ENCODE measurements around the gene ZDHHC14.

ZDHHC14 gene

DNA sequence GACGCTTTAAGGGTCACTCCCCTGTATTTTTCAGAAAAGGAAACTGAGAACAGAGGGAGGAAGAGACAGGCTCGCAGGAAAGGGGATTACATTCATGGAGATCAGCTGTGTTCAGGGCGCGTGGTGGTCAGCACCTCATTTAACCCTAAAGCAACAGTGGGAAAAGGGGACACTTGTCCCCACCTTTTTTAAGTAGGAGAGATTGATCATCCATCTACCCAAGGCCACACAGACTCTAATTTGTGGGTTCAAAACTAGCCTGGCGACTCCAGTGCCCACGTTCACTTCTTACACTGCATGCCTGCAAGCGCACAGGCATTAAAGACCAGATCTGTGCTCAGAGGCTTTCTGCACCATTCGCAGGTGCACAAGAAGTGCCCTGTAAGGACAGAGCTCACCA lies 274.1 kb downstream of the ZDHHC14 start:
- no peak for DNase-seq

DNA sequence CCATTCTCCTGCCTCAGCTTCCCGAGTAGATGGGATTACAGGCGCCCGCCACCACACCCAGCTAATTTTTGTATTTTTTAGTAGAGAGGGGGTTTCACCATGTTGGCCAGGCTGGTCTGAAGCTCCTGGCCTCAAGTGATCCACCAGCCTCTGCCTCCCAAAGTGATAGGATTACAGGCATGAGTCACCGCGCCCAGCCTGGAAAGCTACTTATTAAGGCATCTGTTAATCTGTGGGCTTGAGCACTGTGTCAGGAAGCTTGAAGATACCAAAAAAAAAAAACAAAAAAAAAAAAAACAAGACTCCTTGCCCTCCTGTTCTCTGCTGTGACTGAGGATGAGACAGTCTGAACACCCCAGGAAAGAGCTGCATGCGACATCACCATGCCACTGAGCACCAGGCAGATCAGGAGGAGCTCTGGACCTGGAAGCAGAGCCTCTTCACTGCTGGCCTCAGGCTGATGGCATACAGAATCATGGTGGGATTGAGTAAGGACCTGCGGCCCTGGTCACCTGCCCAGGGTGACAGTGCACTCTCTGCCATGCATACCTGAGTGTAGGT lies 275.5 kb downstream of the ZDHHC14 start:
- no peak for DNase-seq

DNA sequence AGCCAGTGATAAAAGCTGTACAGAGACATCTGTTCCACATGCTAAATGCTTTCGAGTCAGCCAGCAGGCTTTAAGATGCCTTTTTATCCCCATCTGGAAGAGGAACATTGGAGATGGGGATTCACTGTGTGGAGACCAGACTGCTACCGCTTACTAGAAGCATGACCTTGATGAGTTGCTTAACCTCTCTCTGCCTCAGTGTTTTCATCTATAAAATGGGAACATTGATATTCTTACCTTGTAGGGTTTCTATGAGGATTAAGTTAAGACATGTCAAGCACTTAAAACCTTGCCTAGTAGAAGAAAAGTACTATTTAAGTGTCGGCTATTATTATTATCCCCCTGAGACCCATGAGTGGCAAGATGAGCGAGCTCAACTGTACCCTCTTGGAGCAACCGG lies 276.8 kb downstream of the ZDHHC14 start:
- no peak for DNase-seq

DNA sequence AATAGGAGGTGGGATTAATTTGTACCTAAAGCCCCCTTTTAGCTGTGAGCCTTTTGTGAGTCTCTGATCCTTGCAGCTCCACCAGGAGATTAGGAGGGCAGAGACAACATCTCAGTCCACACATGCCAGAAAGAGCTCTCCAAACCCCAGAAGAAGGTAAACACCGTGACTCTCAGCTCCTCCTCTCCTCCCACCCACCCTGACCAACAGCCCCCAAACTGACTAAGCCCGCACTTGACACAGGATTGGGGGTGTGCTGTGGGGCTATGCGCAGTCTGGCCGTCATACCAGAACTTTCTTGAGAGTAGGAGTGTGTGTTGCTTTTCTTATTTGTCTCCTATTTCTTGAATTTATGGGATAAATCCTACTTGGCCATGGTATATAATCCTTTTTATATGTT lies 277.3 kb downstream of the ZDHHC14 start:
- DNase-seq = no peak

DNA sequence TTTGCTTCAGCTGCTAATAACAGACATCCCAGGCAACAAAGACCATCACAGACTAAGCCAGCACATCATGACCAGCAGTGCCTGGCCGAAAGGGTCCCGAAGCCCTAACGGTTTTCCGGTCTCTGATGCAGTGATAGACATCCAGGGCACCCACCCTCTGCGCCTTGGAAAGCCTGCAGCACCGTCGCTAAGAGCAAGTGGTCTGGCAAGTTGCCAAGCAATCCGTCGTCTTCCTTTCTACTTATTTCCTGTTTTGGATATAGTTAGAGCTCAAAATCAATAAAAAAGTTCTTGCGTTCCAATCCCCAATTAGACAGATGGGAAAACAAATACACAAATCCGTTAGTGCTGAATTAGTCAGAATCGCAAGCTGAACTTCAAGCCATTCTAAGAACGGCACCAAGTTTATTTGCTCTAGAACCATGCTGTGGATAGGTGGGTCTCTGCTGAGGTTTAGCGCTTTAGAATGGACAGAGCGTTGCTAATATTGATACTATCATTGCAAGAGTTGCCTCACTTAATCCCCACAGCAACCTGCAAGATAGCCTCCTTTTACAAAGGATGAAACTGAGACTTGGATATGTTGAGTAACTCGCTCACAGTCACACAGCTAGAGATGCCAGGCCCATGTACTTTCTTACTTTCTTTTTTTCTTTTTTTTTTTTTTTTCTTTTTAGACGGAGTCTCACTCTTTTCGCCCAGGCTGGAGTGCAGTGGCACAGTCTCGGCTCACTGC lies 278.7 kb downstream of the ZDHHC14 start:
- no peak for DNase-seq

DNA sequence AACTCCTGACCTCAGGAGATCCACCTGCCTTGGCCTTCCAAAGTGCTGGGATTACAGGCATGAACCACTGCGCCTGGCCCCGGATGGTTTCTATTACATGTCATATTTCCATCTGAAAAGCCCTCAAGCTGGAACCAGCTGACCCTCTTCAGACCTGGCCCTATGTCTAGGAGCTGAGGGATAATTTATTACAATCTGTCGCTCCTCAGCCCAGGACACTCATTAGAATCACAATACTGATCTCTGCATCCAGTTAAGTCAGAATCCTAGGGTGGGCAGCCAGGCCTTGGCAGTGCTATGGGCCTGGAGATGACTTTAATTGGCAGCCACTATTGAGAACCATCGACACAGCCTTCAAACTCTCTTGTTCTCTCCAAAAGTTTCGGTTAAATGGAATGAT lies 279.4 kb downstream of the ZDHHC14 start:
- DNase-seq = no peak

DNA sequence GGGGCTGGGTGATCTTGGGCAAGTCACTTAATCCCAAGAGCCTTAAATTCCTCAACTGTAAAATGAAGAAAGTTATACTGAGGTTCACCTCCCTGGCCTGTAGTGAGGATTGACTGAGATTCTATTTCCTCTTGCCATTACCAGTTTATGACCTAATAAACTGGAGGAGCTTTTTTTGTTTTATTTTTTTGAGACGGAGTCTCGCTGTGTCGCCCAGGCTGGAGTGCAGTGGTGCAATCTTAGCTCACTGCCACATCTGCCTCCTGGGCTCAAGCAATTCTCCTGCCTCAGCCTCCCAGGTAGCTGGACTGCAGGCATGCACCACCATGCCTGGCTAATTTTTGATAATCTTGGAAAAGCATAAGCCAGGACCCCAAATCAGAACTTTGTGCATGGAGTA lies 280.7 kb downstream of the ZDHHC14 start:
- DNase-seq = no peak

DNA sequence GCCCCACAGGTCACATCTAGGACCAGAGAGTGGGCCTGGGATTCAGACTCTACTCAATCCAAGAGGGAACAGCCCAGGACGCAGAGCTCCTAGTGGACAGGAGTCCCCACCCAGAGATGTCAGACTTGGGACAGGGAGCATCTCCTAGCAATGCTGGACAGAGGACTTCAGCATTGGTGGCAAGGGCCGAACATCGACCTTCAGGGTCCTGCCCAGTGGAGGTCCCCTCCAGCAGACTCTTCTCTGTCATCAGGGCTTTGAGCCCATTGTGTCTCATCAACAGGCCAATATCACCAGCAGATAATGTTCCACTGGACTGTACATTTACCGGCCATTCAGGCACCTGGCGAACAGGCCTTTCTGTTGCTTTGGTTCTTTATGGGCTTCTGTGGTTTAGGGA lies 282.3 kb downstream of the ZDHHC14 start:
- no peak for DNase-seq

DNA sequence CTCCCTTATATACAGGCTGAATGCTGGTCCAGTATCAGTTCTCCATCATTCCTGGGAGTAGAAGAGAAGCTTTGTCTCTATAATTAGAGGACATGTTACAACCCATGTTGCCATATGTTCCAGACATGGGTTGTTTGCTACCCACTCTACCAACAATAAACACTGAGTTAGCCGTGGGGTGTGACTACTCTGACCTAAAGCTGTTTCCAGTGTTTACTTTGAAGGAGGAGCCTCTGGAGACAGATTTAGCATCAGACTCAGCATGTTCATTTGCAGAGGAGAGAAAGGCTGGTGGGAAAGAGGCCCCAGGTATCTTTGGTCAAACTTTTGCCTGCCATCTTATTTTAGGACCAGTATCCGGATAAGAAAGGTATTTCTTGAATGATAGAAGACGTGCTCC lies 284.2 kb downstream of the ZDHHC14 start:
- DNase-seq = no peak

DNA sequence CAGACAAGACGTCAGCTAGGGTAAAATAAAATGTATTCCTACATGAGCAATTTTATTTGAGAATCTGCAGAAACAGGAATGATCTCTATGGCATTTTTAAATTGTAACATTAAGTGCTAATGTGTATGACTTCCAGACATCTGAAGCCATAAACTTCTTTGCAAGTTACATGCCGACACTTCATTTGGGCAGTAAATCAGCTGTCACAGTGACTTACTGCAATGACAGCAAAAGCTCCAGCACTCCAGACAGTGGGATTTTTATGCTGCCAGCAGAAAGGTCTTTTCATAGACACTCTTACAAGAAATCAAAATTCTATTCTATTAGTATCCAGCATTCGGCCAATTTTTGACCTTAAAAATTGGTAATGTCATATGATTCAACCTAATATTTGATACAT lies 285.7 kb downstream of the ZDHHC14 start:
- no peak for DNase-seq

DNA sequence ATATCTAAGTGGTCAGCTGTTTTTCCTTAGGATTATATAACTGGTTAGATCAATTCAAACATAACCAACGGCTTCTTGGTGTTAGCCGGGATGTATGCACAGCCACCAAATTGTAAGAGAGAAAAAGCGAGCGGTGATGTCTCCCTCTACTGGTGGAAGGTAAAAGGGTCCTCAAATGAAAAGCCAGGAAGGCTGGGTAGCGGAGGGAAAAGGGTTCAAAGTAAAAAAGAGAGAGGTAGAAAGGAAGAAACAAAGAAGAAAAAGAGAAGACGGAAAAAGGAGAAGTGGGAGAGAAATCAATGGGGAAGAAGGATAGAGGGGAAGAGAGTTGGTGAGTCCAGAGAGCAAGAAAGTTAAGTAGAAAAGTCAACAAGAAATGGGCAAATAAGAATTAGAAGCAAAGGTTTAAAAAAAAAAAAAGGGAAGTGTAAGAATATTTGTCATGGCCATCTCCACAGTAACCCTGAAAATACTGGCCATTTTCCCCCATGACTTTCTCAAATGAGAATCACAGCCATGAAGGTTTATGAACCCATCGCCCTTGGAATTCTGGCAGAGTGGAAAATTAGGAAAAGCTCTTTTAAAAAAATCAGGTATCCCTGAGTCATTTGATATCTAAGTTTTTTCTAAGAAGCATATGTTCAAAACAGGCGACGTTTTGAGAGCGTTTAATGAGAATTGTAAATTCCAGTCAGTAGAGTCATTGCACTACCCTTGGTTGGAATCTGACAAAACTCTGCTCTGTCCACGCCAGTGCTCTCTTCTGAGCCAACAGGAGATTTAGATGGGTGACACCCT lies 286.4 kb downstream of the ZDHHC14 start:
- peak; percentile 26 for DNase-seq

DNA sequence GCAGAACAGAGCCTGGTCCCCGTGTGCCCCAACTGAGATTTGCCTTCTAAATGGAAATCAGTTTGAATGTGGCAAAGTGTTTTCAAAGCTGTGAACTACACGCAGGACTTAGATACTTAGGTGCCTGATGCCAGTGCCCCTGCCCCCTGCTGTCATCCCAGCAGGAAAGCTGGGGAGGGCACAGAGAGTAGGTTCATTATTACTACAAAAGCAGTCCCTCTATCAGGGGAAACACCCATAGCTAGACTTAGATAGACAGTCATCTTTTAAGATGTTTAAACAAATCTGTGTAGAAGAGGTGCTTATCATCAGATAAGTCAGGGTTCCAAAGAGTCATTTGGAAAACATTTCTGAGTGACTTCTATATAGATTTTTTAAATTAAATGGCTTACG lies 287.0 kb downstream of the ZDHHC14 start:
- DNase-seq = no peak

DNA sequence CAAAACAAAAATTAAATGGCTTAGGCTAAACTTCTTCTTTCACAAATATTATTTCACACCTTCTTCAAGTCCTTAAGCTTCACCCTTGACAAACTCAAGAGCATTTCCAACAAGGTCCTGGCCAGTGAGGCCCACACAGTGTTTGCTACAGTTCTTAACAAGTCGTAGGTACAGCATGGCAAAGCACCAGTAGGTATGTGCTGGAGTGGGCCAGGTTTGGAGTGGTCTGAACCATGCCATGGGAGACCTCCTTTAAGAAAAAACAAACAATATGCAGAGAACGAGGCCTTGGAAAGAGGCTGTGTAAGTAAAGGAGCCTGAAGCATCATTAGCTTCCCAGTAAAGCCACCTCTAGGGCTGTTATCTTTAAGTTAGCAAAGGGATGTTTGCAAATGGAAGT lies 287.7 kb downstream of the ZDHHC14 start:
- DNase-seq = no peak

DNA sequence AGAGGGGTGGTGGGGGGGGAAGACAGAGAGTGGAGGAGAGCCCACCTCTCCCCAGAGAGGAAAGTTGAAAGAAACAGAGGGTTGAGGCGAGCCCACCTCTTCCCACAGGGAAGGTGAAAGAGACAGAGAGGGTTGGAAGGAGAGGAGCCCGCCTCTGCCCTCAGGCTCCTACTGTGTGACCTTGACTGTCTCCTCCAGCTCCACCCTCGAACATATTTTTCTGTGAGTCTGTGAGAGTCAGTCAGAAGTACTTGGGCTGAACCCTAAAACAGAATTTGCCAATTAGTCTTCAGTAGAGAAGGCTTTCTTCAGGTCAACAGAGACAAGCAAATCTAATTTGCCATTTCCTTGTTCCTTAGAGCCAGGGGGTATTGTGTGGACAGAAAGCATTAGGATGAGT lies 288.3 kb downstream of the ZDHHC14 start:
- no peak for DNase-seq

DNA sequence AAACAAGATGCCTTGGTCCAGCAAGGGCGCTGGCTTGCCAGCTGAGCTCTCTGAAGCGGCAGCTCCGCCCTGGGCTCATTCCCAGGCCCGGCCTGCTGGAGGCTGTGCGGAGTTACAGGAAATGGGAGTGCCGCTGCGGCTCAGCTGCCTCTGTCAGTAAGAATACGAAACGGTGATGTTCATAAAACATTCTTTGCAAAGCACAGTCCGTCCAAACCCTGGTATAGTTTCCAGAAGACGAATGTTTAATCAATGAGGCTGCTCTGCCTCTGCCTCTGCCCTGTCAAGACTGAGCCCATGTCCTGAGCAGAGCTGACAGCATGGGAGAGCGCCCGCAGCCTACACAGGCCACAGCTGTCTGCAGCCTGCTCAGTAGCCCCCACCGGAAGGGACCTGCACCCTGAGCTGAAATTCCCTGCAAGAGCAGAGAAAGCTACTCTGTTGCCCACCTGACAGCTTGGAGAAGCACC lies 288.8 kb downstream of the ZDHHC14 start:
- peak; percentile 6 for DNase-seq

DNA sequence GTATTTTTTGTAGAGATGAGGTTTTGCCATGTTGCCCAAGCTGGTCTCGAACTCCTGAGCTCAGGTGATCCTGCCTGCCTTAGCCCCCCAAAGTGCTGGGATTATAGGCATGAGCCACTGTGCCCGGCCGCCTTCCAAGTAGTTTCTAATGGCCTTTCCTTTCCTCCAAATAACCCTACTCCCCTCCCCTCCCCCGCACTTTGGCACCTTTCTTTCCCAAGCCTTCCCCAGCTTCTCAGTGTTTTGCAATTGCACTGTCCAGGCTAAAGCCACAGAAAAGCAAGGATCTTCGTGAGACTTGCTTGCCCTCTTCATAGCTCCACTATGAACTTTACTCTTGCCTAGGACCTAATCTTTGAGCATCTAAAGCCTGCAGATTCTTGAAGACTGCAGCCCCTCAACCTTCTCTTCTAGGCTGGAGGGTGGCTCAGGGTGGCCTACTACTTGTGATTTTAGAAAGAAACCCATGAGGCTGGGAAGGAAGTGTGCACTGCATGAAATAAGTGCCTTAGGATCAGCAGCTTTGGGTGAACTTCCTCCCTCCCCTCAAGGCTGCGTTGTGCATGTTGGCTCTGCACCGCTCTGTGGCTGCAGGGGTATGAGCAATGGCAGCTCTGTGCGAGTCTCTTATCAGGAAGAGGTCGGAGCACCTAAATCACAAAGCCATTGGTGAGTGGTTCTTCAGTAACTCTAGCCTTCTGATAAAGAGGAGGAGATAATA lies 289.6 kb downstream of the ZDHHC14 start:
- DNase-seq = no peak

DNA sequence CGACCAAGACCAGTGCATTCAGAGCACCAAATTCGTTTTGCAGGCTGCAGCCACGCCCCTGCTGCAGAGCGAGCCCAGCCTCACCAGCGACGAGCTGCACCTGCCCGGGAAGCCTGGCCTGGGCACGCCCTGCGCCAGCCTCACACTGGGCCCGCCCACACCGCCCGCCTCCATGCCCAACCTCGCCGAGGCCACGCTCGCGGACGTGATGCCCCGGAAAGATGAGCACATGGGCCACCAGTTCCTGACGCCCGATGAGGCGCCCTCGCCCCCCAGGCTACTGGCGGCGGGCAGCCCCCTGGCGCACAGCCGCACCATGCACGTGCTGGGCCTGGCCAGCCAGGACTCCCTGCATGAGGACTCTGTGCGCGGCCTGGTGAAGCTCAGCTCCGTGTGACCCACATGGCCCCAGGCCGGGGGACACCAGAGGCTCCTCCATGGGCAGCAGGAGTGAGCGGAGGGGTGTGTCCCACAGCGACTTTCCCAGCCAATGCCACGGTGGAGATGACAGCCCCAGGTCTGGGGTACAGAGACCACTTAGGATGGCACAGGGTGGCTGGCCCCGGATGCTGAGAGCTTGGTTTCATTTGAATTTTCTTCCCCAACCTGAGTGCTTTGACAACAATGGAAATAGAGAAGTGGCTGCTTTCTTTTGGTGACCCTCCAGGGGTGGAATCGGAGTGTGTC lies 291.9 kb downstream of the ZDHHC14 start:
- DNase-seq = no peak

DNA sequence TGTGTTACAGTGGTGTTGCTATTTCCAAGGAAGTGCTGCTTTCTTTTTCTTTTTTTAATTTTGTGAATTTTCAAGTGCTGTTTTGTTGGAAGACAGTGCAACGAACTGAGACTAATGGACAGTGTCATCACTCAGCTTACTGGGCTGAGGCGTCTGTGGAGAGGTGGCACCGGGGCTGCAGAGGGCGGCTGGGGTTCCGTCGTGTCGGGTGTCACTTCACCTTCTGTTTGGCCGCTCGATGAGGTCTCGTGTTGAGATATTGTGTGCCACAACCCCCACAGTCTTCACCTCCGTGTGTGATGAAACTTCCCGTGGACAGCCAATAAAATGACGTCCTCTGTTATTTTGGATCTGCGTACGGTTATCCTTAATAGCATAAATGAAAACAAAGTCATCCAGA lies 292.6 kb downstream of the ZDHHC14 start:
- DNase-seq = no peak

DNA sequence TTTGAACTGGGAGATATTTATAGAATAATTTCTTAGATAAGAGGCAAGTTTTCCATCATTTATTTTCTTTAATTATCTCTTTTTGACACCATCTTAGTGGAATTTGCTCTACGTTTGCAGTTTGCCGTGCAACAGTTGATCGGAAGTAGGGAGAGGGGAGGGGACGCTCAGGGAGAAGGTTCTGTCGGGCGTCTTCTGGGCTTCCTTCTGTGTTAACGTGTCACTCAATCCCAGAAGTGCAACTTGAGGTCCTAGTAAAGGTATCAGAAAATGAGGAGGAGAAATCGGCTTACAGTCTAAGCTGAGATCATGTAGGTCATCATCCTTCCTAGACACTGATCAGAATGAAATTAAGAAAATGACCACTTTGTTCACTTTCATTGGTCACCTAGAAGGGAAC lies 293.1 kb downstream of the ZDHHC14 start:
- DNase-seq = no peak

DNA sequence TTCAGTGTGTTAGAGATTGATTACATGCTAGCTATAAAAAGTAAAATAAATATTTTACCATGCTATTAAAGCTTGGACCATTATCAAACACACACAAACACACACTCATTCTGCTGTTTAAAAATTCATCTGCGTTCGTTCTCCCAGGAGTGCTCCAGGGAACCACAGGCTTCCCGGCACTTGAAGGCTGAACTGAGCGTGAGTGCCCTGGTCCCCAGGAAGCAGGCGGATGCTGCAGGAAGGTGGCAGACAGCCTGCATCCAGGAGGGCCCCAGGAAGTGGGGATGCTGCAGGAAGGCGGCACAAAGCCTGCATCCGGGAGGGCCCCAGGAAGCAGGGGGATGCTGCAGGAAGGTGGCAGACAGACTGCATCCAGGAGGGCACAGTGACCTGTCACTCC lies 294.8 kb downstream of the ZDHHC14 start:
- no peak for DNase-seq

DNA sequence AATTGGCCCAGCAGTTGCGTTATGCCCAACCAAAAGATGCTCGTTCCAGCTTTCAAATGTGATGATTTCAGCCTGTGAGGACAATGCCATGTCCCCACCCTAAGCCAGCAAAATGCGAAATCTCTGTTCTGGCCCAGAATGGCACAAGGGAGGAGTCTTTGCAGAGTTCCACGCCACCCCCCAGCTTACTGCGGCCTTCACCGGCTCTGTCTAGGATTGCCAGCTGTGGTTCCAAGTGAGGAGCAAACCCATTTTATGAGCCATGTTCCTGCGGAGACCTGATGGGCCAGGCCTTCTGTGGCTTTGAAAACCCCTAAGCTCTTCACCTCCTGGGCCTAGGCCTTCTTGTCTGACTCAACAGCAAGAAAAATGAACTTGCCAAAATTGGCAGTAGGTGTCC lies 295.3 kb downstream of the ZDHHC14 start:
- no peak for DNase-seq

DNA sequence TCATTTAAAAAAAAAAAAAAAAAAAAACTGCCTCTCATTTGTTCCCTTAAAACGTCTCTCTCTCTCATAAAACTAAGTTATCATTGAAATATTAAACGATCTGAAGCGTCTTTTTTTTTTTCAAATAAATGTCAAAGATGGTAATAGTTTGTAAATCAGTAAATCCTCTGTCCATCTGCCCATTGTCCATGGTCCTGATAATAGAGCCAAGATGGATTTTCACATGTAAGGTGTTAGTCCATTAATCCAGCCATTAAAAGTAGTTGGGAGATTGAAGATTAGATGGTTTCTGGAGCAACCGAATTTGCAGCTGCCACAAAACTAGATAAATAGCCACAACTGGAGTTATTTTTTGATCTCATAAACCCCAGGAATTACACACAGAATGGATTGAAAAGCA lies 296.2 kb downstream of the ZDHHC14 start:
- DNase-seq = no peak

Measured in stimulated activated CD4-positive, alpha-beta T cell treated with anti-CD3 and anti-CD28 coated beads, Interleukin-12 subunit alpha, Interleukin-12 subunit beta, amount 100 ng/mL, for 4 hours (primary cell).